Measurements from ENCODE around the gene CALM1.

The CALM1 gene

GRCh38 chr14:90399541-90400444 is 3.0 kb downstream of the CALM1 start:
- TF ChIP-seq CTCF (IDR thresholded peaks at IDR 0.05; ENCODE audit: control insufficient read depth, extremely low read depth, insufficient read depth) = peak; percentile 100
- peak overlapping the region; percentile 60; the same call in 1 of the 2 replicates for H3K4me3 ChIP-seq (ENCODE audit: low read depth, low read length)
- DNase-seq (ENCODE audit: low read depth) = peak; percentile 85

- DNase-seq (ENCODE audit: low read depth) = no peak
- no peak overlapping the region for H3K4me3 ChIP-seq (ENCODE audit: low read depth, low read length)
- TF ChIP-seq CTCF (IDR thresholded peaks at IDR 0.05; ENCODE audit: control insufficient read depth, extremely low read depth, insufficient read depth) = no peak
Measured at GRCh38 chr14:90400904-90401561, 4.2 kb downstream of the CALM1 start.

- H3K4me3 ChIP-seq (ENCODE audit: low read depth, low read length) = no peak overlapping the region
- DNase-seq (ENCODE audit: low read depth) = no peak
- TF ChIP-seq CTCF (IDR thresholded peaks at IDR 0.05; ENCODE audit: control insufficient read depth, extremely low read depth, insufficient read depth) = no peak
Measured at GRCh38 chr14:90402016-90402415, 5.2 kb downstream of the CALM1 start.

GRCh38 chr14:90403065-90403464 is 6.2 kb downstream of the CALM1 start:
- no peak overlapping the region for H3K4me3 ChIP-seq (ENCODE audit: low read depth, low read length)
- no peak for TF ChIP-seq CTCF (IDR thresholded peaks at IDR 0.05; ENCODE audit: control insufficient read depth, extremely low read depth, insufficient read depth)
- DNase-seq (ENCODE audit: low read depth) = no peak

GRCh38 chr14:90405101-90405500 is 8.3 kb downstream of the CALM1 start:
- TF ChIP-seq CTCF (IDR thresholded peaks at IDR 0.05; ENCODE audit: control insufficient read depth, extremely low read depth, insufficient read depth) = no peak
- no peak for DNase-seq (ENCODE audit: low read depth)
- no peak overlapping the region for H3K4me3 ChIP-seq (ENCODE audit: low read depth, low read length)

- TF ChIP-seq CTCF (IDR thresholded peaks at IDR 0.05; ENCODE audit: control insufficient read depth, extremely low read depth, insufficient read depth) = no peak
- DNase-seq (ENCODE audit: low read depth) = no peak
Measured at GRCh38 chr14:90405755-90406154, 8.9 kb downstream of the CALM1 start.

More at GRCh38 chr14:90405755-90406154, 8.9 kb downstream of the CALM1 start:
- no peak overlapping the region for H3K4me3 ChIP-seq (ENCODE audit: low read depth, low read length)
